Stimulated activated CD4-positive, alpha-beta T cell treated with anti-CD3 and anti-CD28 coated beads, Interleukin-1b, Interleukin-23, amount 100 ng/mL, for 4 hours (primary cell): ENCODE measurements around the gene GNG2.

ENCODE experiments used
- DNase-seq, 2 donors: peaks; one replicate each; pipeline ENCODE4 v3.0.0-alpha.2; 2020; ENCODE audit warnings: low read depth in 2 of 2

GNG2 gene

DNA sequence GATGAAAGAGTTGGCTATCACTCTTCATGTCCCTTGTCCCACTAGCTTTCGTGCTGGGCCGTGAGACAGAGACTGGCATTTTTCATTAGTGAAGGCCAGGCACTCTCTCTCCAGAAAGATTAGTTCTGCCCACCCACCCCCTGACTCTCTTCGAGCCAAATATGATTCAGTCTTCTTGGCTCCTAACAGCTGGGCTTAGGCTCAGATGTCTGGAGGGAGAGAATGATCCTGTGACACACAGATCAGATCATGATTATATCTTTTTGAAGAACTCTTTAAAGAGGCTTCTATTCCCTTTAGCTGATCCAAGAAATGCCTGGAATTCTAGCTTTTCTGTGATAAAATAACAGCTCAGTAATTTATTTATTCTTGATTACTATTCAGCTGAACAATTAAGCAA lies 5.2 kb upstream of the GNG2 start:
- no peak for DNase-seq

DNA sequence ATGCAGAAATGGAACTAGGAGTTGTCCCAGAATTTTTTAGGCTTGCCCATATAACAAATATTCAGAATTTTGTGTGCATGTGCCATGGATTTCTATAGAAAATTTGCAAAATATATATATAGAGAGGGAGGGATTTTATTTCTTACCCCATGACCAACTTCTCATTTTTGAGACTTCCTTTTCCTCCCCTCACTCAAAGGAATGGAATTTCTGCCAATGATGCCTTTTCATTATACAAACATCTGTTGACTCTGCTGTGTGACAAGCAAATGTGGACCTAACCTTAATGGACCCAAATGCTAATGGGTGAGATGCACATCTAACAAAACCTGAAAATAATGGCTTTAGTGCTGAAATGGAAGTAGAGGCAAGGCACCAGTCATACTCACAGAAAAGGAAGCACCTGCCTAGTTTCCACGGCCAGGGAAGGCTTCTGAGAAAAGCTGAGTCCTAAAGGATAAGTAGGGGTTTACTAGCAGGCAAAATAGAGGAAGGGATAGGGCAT lies 3.6 kb upstream of the GNG2 start:
- no peak for DNase-seq

GRCh38 chr14:51859131-51859530 lies 1.3 kb upstream of the GNG2 start:
- no peak for DNase-seq

DNA sequence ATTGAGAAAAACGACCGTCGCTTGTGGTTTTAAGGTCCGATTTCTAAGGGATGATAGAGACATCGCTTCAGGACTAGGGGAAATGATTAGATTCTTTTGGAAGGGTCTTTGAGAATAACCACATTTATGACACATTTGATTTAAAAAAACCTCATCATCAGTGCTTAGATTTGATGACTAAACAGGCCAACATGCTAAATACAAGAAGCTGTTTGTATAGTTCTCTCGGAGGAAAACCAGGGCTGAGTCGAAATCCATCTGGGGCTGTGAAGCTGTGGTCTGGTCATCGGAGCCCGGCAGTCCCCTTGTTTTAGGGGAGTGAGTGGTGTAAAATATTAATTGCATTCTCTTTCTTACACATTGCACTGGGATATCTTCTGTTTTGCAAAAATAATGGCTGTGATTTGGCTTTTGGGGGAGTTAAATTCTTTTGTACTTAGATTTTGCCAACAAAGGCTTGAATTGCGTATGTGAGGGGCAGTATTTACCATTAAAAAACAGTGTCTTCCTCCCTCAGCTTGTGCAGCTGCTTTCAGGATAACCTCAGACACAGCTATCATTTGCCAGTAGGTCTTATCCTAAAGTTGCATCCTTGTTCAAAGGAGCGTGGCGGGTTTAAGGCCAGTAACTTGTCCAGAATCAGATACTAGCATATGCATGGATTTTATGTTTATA lies 550 bp downstream of the GNG2 start:
- DNase-seq, result no peak

- no peak for DNase-seq
These were observed 1.9 kb downstream of the GNG2 start for GRCh38 chr14:51862176-51862796.

DNA sequence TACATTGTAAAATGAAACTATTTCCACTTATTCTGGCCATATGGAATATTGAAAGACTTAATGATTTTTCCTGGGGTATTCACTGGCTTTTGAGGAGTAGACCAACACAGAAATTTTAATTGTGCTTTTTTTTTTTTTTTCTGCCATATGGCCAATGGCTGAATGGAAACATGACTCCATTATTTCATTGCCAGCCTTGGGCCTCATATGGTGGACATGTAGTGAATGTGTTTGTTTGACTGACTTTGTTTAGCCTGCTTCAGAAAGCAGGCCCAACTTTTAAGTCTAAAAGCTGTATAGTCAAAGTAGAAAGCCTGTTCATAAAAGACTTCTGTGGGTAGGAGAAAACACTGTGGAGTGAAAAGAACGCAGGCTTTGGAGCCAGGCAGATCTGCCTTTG lies 2.4 kb downstream of the GNG2 start:
- no peak for DNase-seq

DNA sequence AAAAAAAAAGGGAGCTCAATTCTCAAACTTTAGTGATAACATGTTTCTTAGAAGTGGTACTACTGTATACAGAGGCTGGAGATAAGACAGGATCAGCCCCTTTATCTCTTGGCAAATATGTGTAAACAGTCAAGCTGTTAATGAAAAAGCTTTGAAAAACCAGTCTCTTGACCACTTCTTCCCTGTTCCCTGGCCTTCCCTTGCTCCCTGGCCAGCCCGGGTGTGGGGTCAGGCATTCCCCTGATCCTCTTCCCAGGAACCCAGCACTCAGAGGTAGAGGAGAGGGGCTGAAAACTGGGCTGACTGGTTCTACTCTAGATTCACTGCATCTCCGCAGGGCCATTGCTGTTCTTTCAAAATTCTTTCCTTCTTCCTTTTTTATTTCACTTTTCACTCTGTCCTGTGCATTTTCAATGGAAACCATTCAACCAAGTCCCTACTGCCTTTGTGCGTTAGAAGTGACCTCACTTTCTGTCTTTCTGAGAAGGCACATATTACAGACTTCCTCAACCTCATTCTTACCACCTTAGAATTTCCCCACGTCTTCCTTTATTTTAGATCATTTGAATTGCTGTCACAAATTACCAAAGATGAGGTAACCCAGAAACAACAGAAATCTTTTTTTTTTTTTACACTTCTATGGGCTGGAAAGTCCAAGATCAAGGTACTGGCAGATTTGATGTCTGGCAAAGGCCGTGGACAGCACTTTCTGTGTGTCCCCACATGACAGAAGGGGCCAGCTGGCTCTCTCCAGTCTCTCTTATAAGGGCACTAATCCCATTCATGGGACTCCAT lies 5.7 kb downstream of the GNG2 start:
- no peak for DNase-seq

GRCh38 chr14:51867741-51868140 lies 7.3 kb downstream of the GNG2 start:
- DNase-seq, result no peak

GRCh38 chr14:51868405-51868804 lies 8.0 kb downstream of the GNG2 start:
- DNase-seq, result no peak

- peak in 1 of 2 donors; percentile 45 for DNase-seq
These were observed 9.1 kb downstream of the GNG2 start for GRCh38 chr14:51869411-51870100.

DNA sequence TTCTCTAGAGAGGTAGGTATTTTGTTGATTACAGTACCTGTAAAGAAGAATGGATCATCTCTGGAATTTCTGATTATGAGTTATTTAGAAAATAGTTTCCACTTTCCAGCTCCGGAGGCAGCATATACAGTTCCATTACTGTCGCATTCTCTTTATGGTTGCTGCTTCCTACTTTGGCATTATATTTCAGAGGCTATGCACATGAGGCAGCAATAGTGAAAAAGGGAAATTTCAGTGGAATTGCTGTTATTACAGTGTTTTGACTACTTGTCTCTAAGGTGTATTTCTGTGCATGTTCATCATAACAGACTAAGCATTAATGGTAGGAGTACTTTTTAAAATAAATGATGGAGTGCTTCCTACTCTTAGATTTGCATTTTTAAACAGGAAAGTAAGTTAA lies 10.2 kb downstream of the GNG2 start:
- no peak for DNase-seq

DNA sequence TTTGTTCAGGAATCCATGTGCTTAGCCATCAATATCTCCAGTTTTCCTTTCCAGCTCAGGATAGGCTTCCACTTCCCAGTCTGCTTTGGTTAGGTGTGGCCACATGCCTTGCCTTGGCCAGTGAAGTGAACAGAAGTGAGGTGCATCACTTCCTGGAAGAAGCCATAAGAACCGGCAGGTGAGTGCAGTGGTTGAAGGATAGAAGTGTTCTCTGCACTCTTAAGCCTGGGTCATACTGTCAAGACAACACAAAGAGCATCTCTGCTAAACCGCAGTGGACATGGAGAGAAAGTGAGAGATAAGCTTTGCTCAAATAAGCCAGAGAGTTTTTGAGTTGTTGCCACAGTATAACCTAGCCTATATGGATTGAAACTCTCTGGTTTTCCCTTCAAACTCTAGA lies 11.4 kb downstream of the GNG2 start:
- DNase-seq, result no peak

- DNase-seq, result no peak
These were observed 12.0 kb downstream of the GNG2 start for GRCh38 chr14:51872396-51872795.

- DNase-seq, result no peak
These were observed 12.9 kb downstream of the GNG2 start for GRCh38 chr14:51873221-51873893.

GRCh38 chr14:51877810-51878209 lies 17.4 kb downstream of the GNG2 start:
- no peak for DNase-seq

GRCh38 chr14:51879170-51879569 lies 18.8 kb downstream of the GNG2 start:
- no peak for DNase-seq

- DNase-seq, result no peak
These were observed 20.6 kb downstream of the GNG2 start for GRCh38 chr14:51880835-51881580.

DNA sequence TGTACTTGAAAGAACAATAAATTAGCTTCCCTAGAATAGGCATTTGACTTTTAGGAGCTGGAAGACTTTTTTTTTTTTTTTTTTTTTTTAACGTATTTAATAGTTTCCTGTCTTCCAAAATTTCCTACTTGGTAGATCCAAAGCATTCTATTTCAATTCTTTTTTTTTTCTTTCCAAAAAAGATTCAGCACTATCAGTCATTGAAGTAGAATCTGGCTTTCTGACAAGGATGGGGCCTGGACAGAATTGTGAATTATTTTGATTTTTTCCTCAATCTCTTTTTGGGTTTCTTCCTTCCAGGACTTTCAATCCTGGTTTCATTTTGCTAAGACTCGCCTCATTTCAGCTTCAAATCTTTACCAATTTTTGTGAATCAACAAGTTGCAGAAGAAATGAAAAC lies 21.2 kb downstream of the GNG2 start:
- no peak for DNase-seq

GRCh38 chr14:51883232-51883631 lies 22.8 kb downstream of the GNG2 start:
- no peak for DNase-seq

- no peak for DNase-seq
These were observed 23.9 kb downstream of the GNG2 start for GRCh38 chr14:51884086-51884927.
